Adrenal gland (tissue), 12 donors: ENCODE results near the gene NSUN6. TPM values are rescaled to one million over a fixed set of nuclear protein-coding genes. Genes with fewer than 3 reads are reported as not detected.
"Not testable (repeated sequence)": the region's sequence is repeated elsewhere in the genome, so short reads cannot be mapped to it uniquely, and the experiment has no call there.

Experiments
- DNase-seq, 7 donors: peaks; one replicate each; pipeline ENCODE4 v3.0.0-alpha.2; 2019 to 2020
- H3K27ac ChIP-seq, 5 donors: fragments of 200-600 bp; sonication (generic) in 4 of 5; 1 replicate in 3 of 5; 2 replicates in 2 of 5; pipeline versions ENCODE4 v1.5.1 to v1.8.0; 2016 to 2020; ENCODE audit warnings: mild to moderate bottlenecking in 1 of 5
- H3K27me3 ChIP-seq: fragments of 200-600 bp; 2 replicates; pipeline ENCODE4 v1.8.0; 2021
- H3K36me3 ChIP-seq, 2 donors: fragments of 200-600 bp; replicated peaks in 1 of 2; 1 replicate in 1 of 2; 2 replicates in 1 of 2; pipeline versions ENCODE4 v1.5.1 to v1.8.0; 2018 to 2022
- H3K4me1 ChIP-seq, 2 donors: fragments of 200-600 bp; replicated peaks in 1 of 2; 1 replicate in 1 of 2; 2 replicates in 1 of 2; pipeline versions ENCODE4 v1.5.1 to v1.8.0; 2018 to 2021
- H3K4me3 ChIP-seq, 4 donors: fragments of 200-600 bp; sonication (generic) in 3 of 4; one replicate each; pipeline ENCODE4 v1.5.1; 2016 to 2018
- H3K9me3 ChIP-seq, 3 donors: fragments of 200-600 bp; sonication (generic) in 1 of 3; replicated peaks in 1 of 3; 1 replicate in 2 of 3; 2 replicates in 1 of 3; pipeline versions ENCODE4 v1.5.1 to v1.8.0; 2016 to 2021
- CTCF ChIP-seq, 6 experiments: fragments of 450-650 bp in 4 of 6; fragments of 200-600 bp in 2 of 6; sonication (generic) in 1 of 6; IDR thresholded peaks; 1 replicate in 5 of 6; 2 replicates in 1 of 6; pipeline versions ENCODE4 v1.5.1 to v1.8.0; 2016 to 2021; ENCODE audit warnings: antibody characterized with exemption in 6 of 6, mild to moderate bottlenecking in 2 of 6, moderate library complexity in 1 of 6
- POLR2A ChIP-seq, 2 donors: fragments of 450-650 bp; IDR thresholded peaks; one replicate each; pipeline ENCODE4 v1.6.1; 2017; ENCODE audit warnings: antibody characterized with exemption in 2 of 2, mild to moderate bottlenecking in 2 of 2, moderate library complexity in 1 of 2
- WGBS, 4 donors: extraction: QIAGEN DNeasy Blood & Tissue Kit in 2 of 4; methylation state at CpG; one replicate each; pipeline versions ENCODE4 v1.1.5 to v1.1.7; 2013 to 2017; 5-methylcytosine and 5-hydroxymethylcytosine counted together
- intact Hi-C, 2 donors: fragments of 100-400 bp; cut with DNase I; formaldehyde crosslinking; loops; one replicate each; pipeline versions ENCODE4 v1.14.1 to v1.15.0; 2022 to 2023
- polyA plus RNA-seq, 3 donors: library from polyadenylated mRNA; stranded (reverse); fragments of 200-250 nt in 2 of 3; fragments of 350-450 nt in 1 of 3; fragmentation: Illumina TruSeq in 1 of 3; extraction: RNeasy Lipid Tissue Mini Kit (QIAGEN cat#74804) in 1 of 3; gene quantifications; one replicate each; pipeline ENCODE4 v1.2.3, GENCODE V29; 2013 to 2014
- total RNA-seq, 9 donors: library from RNA; depleted of rRNA in 4 of 9; stranded (reverse); fragments of >200 nt in 4 of 9; fragments of 120-200 nt in 1 of 9; fragmentation: NEBNext Ultra II Directional in 1 of 9; extraction: Animal tissue kit (Norgen Biotek cat#: 25700) in 1 of 9; gene quantifications; one replicate each; pipeline versions ENCODE4 v1.1.0 to v1.2.4, GENCODE V29; 2013 to 2023
- donor health status: healthy with polysubstance abuse.
- donor health status: Bipolar disorder and iron deficiency.
- donor health status: DM: yes; HTN: yes; CAD: no.
- donor health status: DM: no; HTN: no; CAD: no.
- donor health status: DM: no; HTN: no; CAD: no.
- donor health status: DM: yes; HTN: yes; CAD: no.

The NSUN6 gene
- total and polyA plus RNA-seq, 12 donors = 5.1 to 33.3 (median 17.4) TPM

- H3K4me1 ChIP-seq = no peaks in the 10 kb centered on the region
- H3K27me3 ChIP-seq = no peaks in the 10 kb centered on the region
- H3K4me3 ChIP-seq = no peak overlapping the region
- TF ChIP-seq POLR2A (IDR thresholded peaks at IDR 0.05) (no peak), CTCF (IDR thresholded peaks at IDR 0.05) (no peak)
- intact Hi-C loops = no loop called here
- H3K9me3 ChIP-seq = no peaks in the 10 kb centered on the region
- H3K36me3 ChIP-seq = no peaks in the 10 kb centered on the region
- no peak for DNase-seq
- no peak overlapping the region for H3K27ac ChIP-seq
- 86 to 97% (median 94%) methylated on average over 8 of the region's 8 CpGs for WGBS, 4 donors
Measured at GRCh38 chr10:18572959-18573561, 78.3 kb downstream of the NSUN6 start.

- H3K36me3 ChIP-seq = no peaks in the 10 kb centered on the region
- no peaks in the 10 kb centered on the region for H3K27me3 ChIP-seq
- H3K4me1 ChIP-seq = no peaks in the 10 kb centered on the region
- no peaks in the 10 kb centered on the region for H3K9me3 ChIP-seq
- no peak overlapping the region for H3K4me3 ChIP-seq
- H3K27ac ChIP-seq = no peak overlapping the region
- intact Hi-C loops = no loop called here
- DNase-seq = no peak
- WGBS, 4 donors = 88 to 100% (median 97%) methylated on average over 1 of the region's 1 CpG
- no peak for TF ChIP-seq CTCF (IDR thresholded peaks at IDR 0.05)
Measured at GRCh38 chr10:18571780-18572179, 79.6 kb downstream of the NSUN6 start.

- TF ChIP-seq POLR2A (IDR thresholded peaks at IDR 0.05) (no peak), CTCF (IDR thresholded peaks at IDR 0.05) (no peak)
- Histone ChIP-seq H3K4me1 (no peaks in the 10 kb centered on the region), H3K27me3 (no peaks in the 10 kb centered on the region), H3K4me3 (no peak overlapping the region), H3K27ac (no peak overlapping the region), H3K9me3 (no peaks in the 10 kb centered on the region), H3K36me3 (no peaks in the 10 kb centered on the region)
- intact Hi-C loops = no loop called here
- DNase-seq = no peak
Measured at GRCh38 chr10:18571076-18571475, 80.3 kb downstream of the NSUN6 start.

GRCh38 chr10:18570386-18570785 lies 81.0 kb downstream of the NSUN6 start:
- H3K4me3 ChIP-seq, H3K36me3 ChIP-seq, H3K27me3 ChIP-seq, H3K27ac ChIP-seq, intact Hi-C loops, DNase-seq, H3K9me3 ChIP-seq, H3K4me1 ChIP-seq: not testable (repeated sequence)
- 94 to 100% (median 96%) methylated on average over 2 of the region's 2 CpGs for WGBS, 4 donors

- no peak for DNase-seq
- H3K9me3 ChIP-seq = no peaks in the 10 kb centered on the region
- H3K4me3 ChIP-seq = no peak overlapping the region
- intact Hi-C loops = no loop called here
- no peaks in the 10 kb centered on the region for H3K27me3 ChIP-seq
- no peak for TF ChIP-seq POLR2A (IDR thresholded peaks at IDR 0.05)
- TF ChIP-seq CTCF (IDR thresholded peaks at IDR 0.05) = no peak
- H3K4me1 ChIP-seq = no peaks in the 10 kb centered on the region
- no peak overlapping the region for H3K27ac ChIP-seq
- 95 to 100% (median 98%) methylated on average over 3 of the region's 3 CpGs for WGBS, 4 donors
- no peaks in the 10 kb centered on the region for H3K36me3 ChIP-seq
Measured at GRCh38 chr10:18567343-18567856, 84.0 kb downstream of the NSUN6 start.
